GM19324 (cell line): ENCODE measurements around the gene DRC7.

ENCODE experiments used
- ATAC-seq: cut with Tn5 transposase; IDR thresholded peaks from one replicate; pipeline ENCODE4 v1.9.1; 2021; ENCODE audit warnings: mild to moderate bottlenecking, moderate library complexity; ENCODE audit not compliant: unreplicated experiment, low FRiP score

DRC7 gene

DNA sequence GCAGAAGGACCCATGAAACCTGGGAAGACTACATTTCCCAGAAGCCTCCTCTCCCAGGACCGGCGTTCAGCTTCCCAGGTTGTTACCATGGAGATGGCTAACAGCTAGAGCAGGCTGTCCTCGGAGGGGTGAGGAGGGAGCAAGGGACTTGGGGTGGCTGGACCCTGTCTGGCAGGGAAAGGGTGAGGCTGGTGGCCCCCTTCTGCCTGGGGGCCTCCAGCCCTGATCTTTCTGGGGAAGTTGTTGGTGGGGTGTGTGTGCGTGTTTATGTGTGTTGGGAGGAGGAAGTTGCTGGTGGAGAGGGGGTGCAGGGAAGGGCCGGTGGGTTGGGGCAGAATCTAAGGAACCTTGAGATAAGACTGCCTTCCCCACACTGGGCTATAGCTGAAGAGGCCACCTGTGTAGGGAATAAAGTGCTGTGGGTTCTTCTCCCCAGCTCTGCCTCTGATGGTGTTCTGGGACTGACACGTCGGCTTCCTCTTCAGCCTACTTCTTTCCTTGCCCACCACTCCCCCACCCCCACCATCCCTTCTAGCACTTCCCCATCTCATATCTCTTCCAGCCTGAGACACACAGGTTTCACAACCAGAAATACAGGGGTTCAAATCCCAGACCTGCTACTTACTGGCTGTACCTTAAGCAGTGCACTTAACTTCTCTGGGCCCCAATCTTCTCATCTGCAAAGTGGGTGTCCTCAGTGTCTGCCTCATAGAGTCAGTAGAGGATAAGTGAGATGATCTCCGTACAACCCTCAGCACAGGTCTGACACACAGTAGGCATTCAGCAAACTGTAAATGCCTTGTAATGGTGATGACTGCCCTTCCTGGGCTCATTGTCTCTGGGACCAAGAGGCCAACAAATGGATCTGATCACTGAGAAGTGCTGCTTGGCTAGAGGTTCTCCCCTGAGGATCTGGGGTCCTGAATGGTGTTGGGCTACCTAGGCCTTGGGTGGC lies at the start of gene DRC7:
DRC7 (plus strand) TSS at position 82 of the 955 bp plus-strand sequence. CDS start 3,144 bp downstream, outside the sequence.
- no peak for ATAC-seq

- no peak for ATAC-seq
Measured at GRCh38 chr16:57645169-57645568, 49.4 kb upstream of the DRC7 start.

GRCh38 chr16:57645691-57646387 lies 48.8 kb upstream of the DRC7 start:
- ATAC-seq, result no peak

DNA sequence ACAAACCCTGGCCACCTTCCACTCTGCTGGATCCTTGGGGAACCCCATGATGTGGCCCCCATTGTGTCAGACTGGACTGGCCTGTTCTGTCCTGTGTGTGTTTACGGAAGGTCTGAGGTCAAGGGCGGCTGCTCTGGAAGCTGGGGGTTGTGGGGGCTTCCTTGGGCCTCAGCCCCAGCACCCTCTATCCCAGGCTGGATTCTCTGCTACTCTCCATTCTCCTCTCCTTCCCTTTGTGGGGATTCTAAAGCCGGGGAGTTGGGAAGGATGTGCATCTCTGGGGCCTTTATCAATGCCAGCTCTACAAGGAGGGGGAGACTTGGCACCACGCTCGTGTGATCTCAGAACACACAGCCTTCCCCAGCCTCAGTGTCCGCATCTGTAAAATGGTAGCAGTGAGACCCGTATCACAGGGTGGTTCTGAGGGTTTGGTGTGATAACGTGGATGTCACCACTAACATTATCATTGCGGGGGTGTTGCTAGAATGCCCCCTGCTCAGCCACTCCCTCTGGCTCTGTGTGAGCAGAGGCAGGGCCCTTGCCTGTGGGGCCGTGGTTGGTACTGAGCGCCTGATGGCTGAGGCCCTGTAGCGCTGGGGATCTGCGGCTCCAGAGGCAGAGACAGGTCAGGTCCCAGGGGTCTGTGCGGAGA lies 48.1 kb upstream of the DRC7 start:
- ATAC-seq, result no peak

DNA sequence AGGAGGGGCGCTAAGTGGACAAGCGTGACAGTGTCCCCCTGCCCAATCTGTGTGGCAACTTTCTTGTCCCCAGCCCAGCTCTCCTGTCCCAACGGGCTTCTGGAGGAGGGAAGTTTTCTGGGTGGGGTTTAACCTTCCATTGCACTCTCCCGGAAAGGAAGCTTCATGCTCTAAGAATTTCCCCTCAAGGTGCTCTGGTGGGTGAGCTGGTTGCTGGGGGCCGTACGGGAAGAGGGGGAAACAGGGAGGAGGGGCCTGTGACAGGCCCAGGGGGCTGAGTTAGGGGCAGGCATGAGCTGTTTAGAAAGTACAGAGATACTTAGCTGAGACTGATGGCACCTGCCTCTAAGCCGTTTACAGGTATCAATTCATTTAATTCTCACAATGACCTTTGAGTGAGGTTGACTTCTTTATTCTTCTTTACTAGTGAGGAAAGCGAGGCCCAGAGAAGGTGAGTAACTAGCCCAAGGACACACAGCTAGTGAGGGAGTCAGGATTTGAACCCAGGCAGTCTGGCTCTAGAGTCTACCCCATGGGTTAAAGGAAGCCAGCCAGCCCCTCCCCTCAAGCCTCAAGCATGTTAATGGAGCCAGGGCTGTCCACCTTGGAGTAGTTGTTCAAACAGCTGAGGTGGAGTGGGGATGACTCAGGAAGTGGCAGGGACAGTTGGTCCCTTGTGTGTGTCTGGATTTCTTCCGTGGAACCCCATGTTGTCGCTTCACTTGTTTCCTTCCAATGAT lies 47.3 kb upstream of the DRC7 start:
- no peak for ATAC-seq

DNA sequence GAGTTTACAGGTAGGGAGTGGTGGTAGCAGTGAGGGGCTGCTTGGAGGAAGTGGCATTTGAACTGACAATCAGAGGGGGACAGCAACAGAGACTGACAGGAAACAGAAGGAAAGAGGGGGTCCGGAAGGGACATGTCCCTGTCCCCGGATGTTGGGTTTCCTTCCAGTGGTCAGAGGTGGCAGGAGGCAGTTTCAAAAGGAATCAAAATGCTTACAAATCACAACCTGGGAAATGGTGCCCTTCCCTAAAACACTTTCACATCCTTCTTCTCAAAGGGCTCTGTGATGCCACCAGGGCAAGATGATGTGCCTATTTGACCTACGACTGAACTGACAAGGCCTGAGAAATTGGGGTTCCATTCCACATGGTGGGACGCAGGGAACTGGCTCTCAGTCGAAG lies 46.5 kb upstream of the DRC7 start:
- ATAC-seq, result no peak

- no peak for ATAC-seq
Measured at GRCh38 chr16:57648581-57649442, 45.8 kb upstream of the DRC7 start.

- no peak for ATAC-seq
Measured at GRCh38 chr16:57649443-57649751, 45.2 kb upstream of the DRC7 start.

- no peak for ATAC-seq
Measured at GRCh38 chr16:57649846-57650245, 44.8 kb upstream of the DRC7 start.

DNA sequence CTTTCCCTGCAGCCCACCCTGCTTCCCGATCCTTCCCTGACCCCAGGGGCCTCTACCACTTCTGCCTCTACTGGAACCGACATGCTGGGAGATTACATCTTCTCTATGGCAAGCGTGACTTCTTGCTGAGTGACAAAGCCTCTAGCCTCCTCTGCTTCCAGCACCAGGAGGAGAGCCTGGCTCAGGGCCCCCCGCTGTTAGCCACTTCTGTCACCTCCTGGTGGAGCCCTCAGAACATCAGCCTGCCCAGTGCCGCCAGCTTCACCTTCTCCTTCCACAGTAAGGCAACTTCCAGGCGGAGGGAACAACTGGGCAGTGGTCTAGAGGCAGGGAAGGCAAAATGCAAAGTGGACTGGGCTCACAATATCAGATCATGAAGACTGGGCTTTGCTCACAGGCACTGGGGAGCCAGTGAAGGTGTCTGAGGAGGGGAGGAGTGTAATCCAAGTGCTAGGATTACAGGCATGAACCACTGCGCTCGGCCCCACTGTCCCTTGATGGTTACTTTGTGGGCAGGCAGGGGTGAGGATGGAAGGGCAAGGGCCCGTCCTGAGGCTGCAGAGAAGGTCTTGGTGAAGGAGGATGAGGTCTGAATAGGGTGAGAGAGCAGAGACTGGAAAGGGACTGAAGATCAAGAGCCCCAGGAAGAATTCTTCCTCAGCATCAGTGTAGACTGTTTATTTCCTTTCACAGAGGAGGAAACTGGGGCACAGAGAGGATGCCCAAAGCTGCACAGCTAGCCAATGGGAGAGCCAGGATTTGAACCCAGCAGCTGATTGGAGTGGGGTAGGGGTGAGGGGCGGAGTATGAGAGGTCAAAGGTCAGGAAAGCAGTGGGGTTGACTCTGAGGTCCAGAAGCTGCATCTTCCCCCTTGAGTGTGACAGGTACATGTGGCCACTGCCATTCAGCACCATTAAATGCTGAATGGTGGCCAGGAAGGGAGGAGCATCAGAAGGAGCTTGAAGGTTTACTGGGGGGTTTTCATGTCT lies 43.0 kb upstream of the DRC7 start:
- ATAC-seq, result no peak

GRCh38 chr16:57652695-57653471 lies 41.7 kb upstream of the DRC7 start:
- ATAC-seq, result no peak

DNA sequence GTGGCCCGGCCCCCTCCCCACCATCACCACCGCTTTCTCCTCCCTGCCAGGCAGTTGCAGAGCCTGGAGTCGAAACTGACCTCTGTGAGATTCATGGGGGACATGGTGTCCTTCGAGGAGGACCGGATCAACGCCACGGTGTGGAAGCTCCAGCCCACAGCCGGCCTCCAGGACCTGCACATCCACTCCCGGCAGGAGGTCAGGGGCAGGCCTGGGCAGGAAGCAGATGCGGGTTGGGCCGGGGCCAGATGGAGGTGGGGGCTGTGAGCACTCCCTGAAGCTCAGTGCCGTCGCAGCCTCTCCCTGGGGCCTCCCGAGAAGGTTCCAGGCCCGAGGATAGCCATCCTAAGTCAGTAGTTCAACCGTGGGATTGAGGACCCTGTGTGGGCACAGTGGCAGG lies 40.7 kb upstream of the DRC7 start:
- no peak for ATAC-seq

- ATAC-seq, result no peak
Measured at GRCh38 chr16:57656342-57656955, 38.2 kb upstream of the DRC7 start.

GRCh38 chr16:57657228-57657627 lies 37.4 kb upstream of the DRC7 start:
- ATAC-seq, result no peak

DNA sequence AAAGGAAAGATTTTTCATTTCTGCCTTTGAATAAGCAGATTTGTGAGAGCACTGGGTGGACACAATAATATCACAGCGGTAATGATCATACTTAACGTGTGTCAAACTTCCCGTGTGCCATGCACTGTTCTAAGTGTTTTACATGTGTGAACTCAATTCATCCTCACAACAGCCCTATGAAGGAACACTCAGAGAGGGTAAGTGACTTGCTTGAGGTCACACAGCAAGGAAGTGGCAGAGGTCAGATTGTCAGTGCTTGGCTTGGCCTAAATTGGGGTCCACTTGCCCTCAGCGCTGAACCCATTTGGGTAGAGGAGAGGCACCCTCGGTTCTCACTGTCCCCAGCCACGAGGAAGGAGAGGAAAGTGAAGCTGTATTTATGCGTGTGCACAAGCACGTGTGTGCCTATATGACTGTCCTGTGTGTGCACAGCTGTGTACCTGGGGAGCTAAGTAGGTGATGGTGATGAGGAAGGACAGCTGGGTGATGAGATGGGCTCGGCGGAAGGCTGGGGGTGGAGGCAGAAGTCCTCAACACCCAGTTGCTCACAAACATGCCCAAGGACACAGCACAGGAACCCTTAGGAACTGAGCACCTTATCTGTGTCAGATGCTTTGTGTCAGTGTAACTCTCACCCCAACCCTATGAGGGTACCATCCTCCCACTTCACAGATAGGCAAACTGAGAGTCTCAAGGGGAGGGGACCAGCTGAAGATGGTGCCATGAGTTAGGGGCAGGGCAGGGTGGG lies 36.3 kb upstream of the DRC7 start:
- no peak for ATAC-seq

- ATAC-seq, result no peak
Measured at GRCh38 chr16:57658878-57659674, 35.5 kb upstream of the DRC7 start.
